K562 (cell line): ENCODE data around the gene FREM1. TPM values are rescaled to one million over a fixed set of nuclear protein-coding genes. Genes with fewer than 3 reads are reported as not detected.

Experiments
- ATAC-seq: fragments of 200-7000 bp; cut with Tn5 transposase; 3 replicates; pipeline ENCODE4 v1.9.1; 2020; ENCODE audit warnings: moderate library complexity
- BruUV-seq: library from RNA; stranded (reverse); fragments of 400-500 nt; replicated peaks from 2 replicates; lab custom pipeline; 2021; lab: Mats Ljungman, UMichigan
- CTCF ChIA-PET: fragments of 300-600 bp; formaldehyde crosslinking; extraction: SDS; loops from one replicate; lab custom pipeline; 2021; ENCODE audit warnings: low intra/inter-chr PET ratio; lab: Yijun Ruan, JAX
- POLR2A ChIA-PET: fragments of 300-600, 350-650 bp; sonication (Branson Sonifier 250); formaldehyde crosslinking; extraction: SDS; loops from one replicate; lab custom pipeline; 2021; ENCODE audit warnings: antibody characterized with exemption, inconsistent platforms; lab: Yijun Ruan, JAX
- DNase-seq, 4 experiments: peaks; one replicate each; pipeline versions ENCODE4 v3.0.0 to v3.0.0-alpha.2; 2011 to 2018; ENCODE audit warnings: low spot score in 3 of 4, mixed read lengths in 3 of 4; ENCODE audit errors: extremely low read depth in 1 of 4
- FAIRE-seq: peaks from 2 replicates; lab custom pipeline; 2011; peaks lifted over from hg19 to GRCh38; lab: Jason Lieb, UNC
- H2AFZ ChIP-seq: 2 replicates; pipeline ENCODE4 v1.6.0; 2011; ENCODE audit warnings: low read depth, low read length, control low read depth, inconsistent platforms
- H3K27ac ChIP-seq: fragments of 200-600 bp; 3 replicates; pipeline ENCODE4 v1.8.0; 2011; ENCODE audit warnings: low read depth, mild to moderate bottlenecking, control low read depth, inconsistent platforms, low read length, moderate library complexity, mixed read lengths; ENCODE audit errors: extremely low read depth
- H3K27me3 ChIP-seq, 2 experiments: fragments of 300-600 bp in 1 of 2; 2 replicates in 1 of 2; 3 replicates in 1 of 2; pipeline versions ENCODE4 v1.6.0 to v1.8.0; 2011; ENCODE audit warnings: inconsistent platforms in 2 of 2, low read length in 2 of 2, mild to moderate bottlenecking in 1 of 2, mixed read lengths in 1 of 2, moderate library complexity in 1 of 2; ENCODE audit not compliant: control insufficient read depth in 2 of 2, insufficient read depth in 2 of 2
- H3K36me3 ChIP-seq: fragments of 300-600 bp; 3 replicates; pipeline ENCODE4 v1.8.0; 2011; ENCODE audit warnings: mild to moderate bottlenecking, low read length, inconsistent platforms; ENCODE audit not compliant: control insufficient read depth, insufficient read depth
- H3K4me1 ChIP-seq, 2 experiments: fragments of 200-600 bp in 1 of 2; replicated peaks in 1 of 2; 2 replicates in 1 of 2; 3 replicates in 1 of 2; pipeline versions ENCODE4 v1.5.1 to v1.8.0; 2011; ENCODE audit warnings: inconsistent platforms in 2 of 2, low read length in 2 of 2, mild to moderate bottlenecking in 1 of 2, mixed read lengths in 1 of 2, moderate library complexity in 1 of 2; ENCODE audit not compliant: control insufficient read depth in 2 of 2, insufficient read depth in 2 of 2
- H3K4me2 ChIP-seq: 2 replicates; pipeline ENCODE4 v1.6.1; 2011; ENCODE audit warnings: low read length, control low read depth, inconsistent platforms, mixed read lengths; ENCODE audit not compliant: insufficient read depth
- H3K4me3 ChIP-seq: fragments of 200-600 bp; sonication (generic), shearing (Covaris generic); 2 replicates; pipeline ENCODE4 v1.5.1; 2016; ENCODE audit warnings: control low read depth, inconsistent platforms
- H3K79me2 ChIP-seq: fragments of 200-600 bp; 3 replicates; pipeline ENCODE4 v1.8.0; 2011; ENCODE audit warnings: low read length, inconsistent platforms; ENCODE audit not compliant: control insufficient read depth, insufficient read depth
- H3K9ac ChIP-seq, 2 experiments: 2 replicates each; pipeline versions ENCODE4 v1.6.0 to v1.6.1; 2011; ENCODE audit warnings: low read depth in 2 of 2, low read length in 2 of 2, control low read depth in 1 of 2, inconsistent platforms in 1 of 2, mild to moderate bottlenecking in 1 of 2, mixed read lengths in 1 of 2; ENCODE audit not compliant: insufficient read depth in 1 of 2
- H3K9me1 ChIP-seq: one replicate; pipeline ENCODE4 v1.6.0; 2011; ENCODE audit warnings: inconsistent platforms, mild to moderate bottlenecking, low read length, moderate library complexity; ENCODE audit not compliant: control insufficient read depth, insufficient read depth
- H3K9me3 ChIP-seq: replicated peaks from 2 replicates; pipeline ENCODE4 v1.5.1; 2011; ENCODE audit warnings: low read depth, low read length, inconsistent platforms; ENCODE audit not compliant: control insufficient read depth, insufficient read depth
- H4K20me1 ChIP-seq: replicated peaks from 2 replicates; pipeline ENCODE4 v1.6.1; 2011; ENCODE audit warnings: low read length, inconsistent platforms, mixed read lengths; ENCODE audit not compliant: control insufficient read depth, insufficient read depth
- FOXM1 ChIP-seq, 2 experiments: fragments of 450-650 bp in 1 of 2; sonication (generic) in 1 of 2; formaldehyde crosslinking in 1 of 2; IDR thresholded peaks; 2 replicates each; pipeline versions ENCODE4 v1.6.1 to v1.9.0; 2017 to 2022; ENCODE audit warnings: low read depth in 2 of 2, mild to moderate bottlenecking in 2 of 2, missing genetic modification reagents in 1 of 2, moderate library complexity in 1 of 2
- PML ChIP-seq: IDR thresholded peaks from 2 replicates; pipeline ENCODE4 v1.6.1; 2012; ENCODE audit warnings: low read length, inconsistent platforms
- SP2 ChIP-seq: IDR thresholded peaks from 2 replicates; pipeline ENCODE4 v1.6.1; 2011; ENCODE audit warnings: mild to moderate bottlenecking, low read depth, low read length, moderate library complexity; ENCODE audit not compliant: poor library complexity, severe bottlenecking; ENCODE audit errors: extremely low read depth
- ZBTB17 ChIP-seq: fragments of 450-650 bp; formaldehyde crosslinking; IDR thresholded peaks from 2 replicates; pipeline ENCODE4 v1.4.0; 2020; ENCODE audit warnings: mild to moderate bottlenecking
- ZBTB8A ChIP-seq: fragments of 450-650 bp; IDR thresholded peaks from 2 replicates; pipeline ENCODE4 v1.6.1; 2018; ENCODE audit warnings: mild to moderate bottlenecking, moderate library complexity; ENCODE audit not compliant: partially characterized antibody
- WGBS: fragments of 100-300 bp; shearing (Covaris generic); methylation state at CpG from one replicate; pipeline ENCODE4 v1.1.6; 2016; ENCODE audit warnings: low coverage, mixed read lengths; ENCODE audit not compliant: insufficient coverage; ENCODE audit errors: missing lambda C conversion rate; 5-methylcytosine and 5-hydroxymethylcytosine counted together
- in situ Hi-C: fragments of 300-500 bp; cut with MboI; formaldehyde crosslinking; loops from 4 replicates; pipeline ENCODE4 v1.15.0; 2018; ENCODE audit warnings: inconsistent platforms, mixed read lengths
- intact Hi-C: fragments of 100-400 bp; cut with micrococcal nuclease; formaldehyde crosslinking; loops from 2 replicates; pipeline ENCODE4 v1.14.2; 2022
- polyA plus RNA-seq, 8 experiments: library from polyadenylated mRNA; depleted of rRNA in 4 of 8; stranded (reverse) in 5 of 8; unstranded in 3 of 8; fragments of >200 nt; fragmentation: Nextera tagmentation in 2 of 8; fragmentation: Illumina TruSeq in 1 of 8; extraction: Ambion mirVana in 2 of 8; extraction: Trizol in 1 of 8; gene quantifications; 2 replicates each; pipeline versions ENCODE4 v1.2.1 to v1.2.3, GENCODE V29; 2011 to 2014; ENCODE audit warnings: inconsistent platforms in 1 of 8, missing spikeins in 1 of 8
- total RNA-seq, 7 experiments: library from RNA; depleted of rRNA in 6 of 7; stranded (reverse); fragments of >200 nt in 6 of 7; fragmentation: Illumina TruSeq in 2 of 7; extraction: Trizol in 2 of 7; gene quantifications; 2 replicates each; pipeline versions ENCODE4 v1.2.1 to v1.2.3, GENCODE V29; 2011 to 2021; ENCODE audit warnings: low replicate concordance in 1 of 7

Gene FREM1
- total and polyA plus RNA-seq, 9 of the 15 experiments (the other 6 are each of a cell fraction or from before 2014, with no cell fraction given): 0.03 to 0.24 (median 0.13) TPM; not detected in 2

- no TSS peak for BruUV-seq
- ChIA-PET POLR2A (interaction anchor here (0.7 kb wide), 1 partner anchor 10 kb away, joined by 3 read pairs; no protein-coding TSS in a partner anchor), CTCF (no interaction called here)
- no peak for TF ChIP-seq ZBTB17 (CRISPR knock-in tag)
- TF ChIP-seq FOXM1 (IDR thresholded peaks at IDR 0.05; ENCODE audit: low read depth): no peak
- TF ChIP-seq FOXM1 (CRISPR knock-in tag; IDR thresholded peaks at IDR 0.05; ENCODE audit: low read depth): no peak
- TF ChIP-seq SP2: no peak
- TF ChIP-seq PML: no peak
- TF ChIP-seq ZBTB8A: no peak
- in situ Hi-C loops: no loop called here
- no peak overlapping the region for H3K4me2 ChIP-seq
- H3K27me3 ChIP-seq: no peaks in the 10 kb centered on the region
- H3K79me2 ChIP-seq: no peaks in the 10 kb centered on the region
- 24% methylated on average over 5 of the region's 6 CpGs for WGBS
- no peaks in the 10 kb centered on the region for H4K20me1 ChIP-seq
- H3K4me3 ChIP-seq: no peak overlapping the region
- no peak overlapping the region for H3K9ac ChIP-seq
- H3K36me3 ChIP-seq: no peaks in the 10 kb centered on the region
- intact Hi-C loops: no loop called here
- FAIRE-seq: no peak
- no peak for ATAC-seq
- no peak overlapping the region for H3K27ac ChIP-seq
- no peaks in the 10 kb centered on the region for H3K9me3 ChIP-seq
- H3K9me1 ChIP-seq: no peaks in the 10 kb centered on the region
- DNase-seq: no peak
- no peaks in the 10 kb centered on the region for H3K4me1 ChIP-seq
- H2AFZ ChIP-seq: no peak overlapping the region
These were observed 11.0 kb downstream of the FREM1 start for GRCh38 chr9:14899042-14899814.
